ENCODE results near the gene ASB5. TPM values are rescaled to one million over a fixed set of nuclear protein-coding genes. Genes with fewer than 3 reads are reported as not detected.
"Not testable (repeated sequence)": the region's sequence is repeated elsewhere in the genome, so short reads cannot be mapped to it uniquely, and the experiment has no call there.

The ASB5 gene
- polyA plus RNA-seq, 1 donor (not counting 4 experiments of a cell fraction or from before 2014, with no cell fraction given) = not detected

- Histone ChIP-seq H3K36me3 (ENCODE audit: control insufficient read depth in 2 of 2, extremely low read depth in 1 of 2, insufficient read depth in 2 of 2, low read length in 2 of 2) (no peaks in the 10 kb centered on the region), H3K27ac (ENCODE audit: control insufficient read depth, insufficient read depth, low read length) (no peak overlapping the region), H3K4me1 (ENCODE audit: control insufficient read depth, extremely low read depth, insufficient read depth, low read length) (no peaks in the 10 kb centered on the region), H3K9me1 (ENCODE audit: control insufficient read depth, extremely low read depth, insufficient read depth, low read length) (no peaks in the 10 kb centered on the region), H3K4me3 (ENCODE audit: control insufficient read depth in 2 of 3, extremely low read depth in 1 of 3, insufficient read depth in 2 of 3, low read depth in 1 of 3, low read length in 3 of 3) (no peak overlapping the region), H3K79me2 (ENCODE audit: control insufficient read depth, insufficient read depth, low read length) (no peaks in the 10 kb centered on the region), H4K20me1 (ENCODE audit: control insufficient read depth, extremely low read depth, insufficient read depth, low read length) (no peaks in the 10 kb centered on the region), H3K9ac (ENCODE audit: control insufficient read depth, extremely low read depth, insufficient read depth, low read length) (no peak overlapping the region), H3K4me2 (ENCODE audit: control insufficient read depth, extremely low read depth, insufficient read depth, low read depth, low read length) (no peak overlapping the region), H3K9me3 (ENCODE audit: control insufficient read depth, low read depth, low read length) (no peaks in the 10 kb centered on the region), H3K27me3 (ENCODE audit: control insufficient read depth, extremely low read depth, insufficient read depth, low read length) (no peaks in the 10 kb centered on the region), H2AFZ (ENCODE audit: control insufficient read depth, low read length) (no peak overlapping the region)
- TF ChIP-seq CTCF (optimal IDR thresholded peaks at IDR 0.05 in 1 of 3, IDR thresholded peaks at IDR 0.05 in 1 of 3, conservative IDR thresholded peaks at IDR 0.05 in 1 of 3; ENCODE audit: extremely low read depth in 1 of 3, insufficient read depth in 2 of 3, low read length in 3 of 3) (no peak), EZH2 (IDR thresholded peaks at IDR 0.05; ENCODE audit: low read length) (no peak)
- dilution Hi-C loops (cut with MboI; ENCODE audit: extremely low pct_ligation_motif_present, low sequenced_read_pairs) = no loop called here
- FAIRE-seq (no peak), DNase-seq (ENCODE audit: low read depth, low spot score) (no peak)
These were observed 51.5 kb downstream of the ASB5 start for GRCh38 chr4:176217510-176217909.

- H3K4me2 ChIP-seq (ENCODE audit: control insufficient read depth, extremely low read depth, insufficient read depth, low read depth, low read length); H3K4me1 ChIP-seq (ENCODE audit: control insufficient read depth, extremely low read depth, insufficient read depth, low read length); dilution Hi-C loops (cut with MboI; ENCODE audit: extremely low pct_ligation_motif_present, low sequenced_read_pairs); DNase-seq (ENCODE audit: low read depth, low spot score); H3K27me3 ChIP-seq (ENCODE audit: control insufficient read depth, extremely low read depth, insufficient read depth, low read length); FAIRE-seq; H3K36me3 ChIP-seq (ENCODE audit: control insufficient read depth in 2 of 2, extremely low read depth in 1 of 2, insufficient read depth in 2 of 2, low read length in 2 of 2); H3K4me3 ChIP-seq (ENCODE audit: control insufficient read depth in 2 of 3, extremely low read depth in 1 of 3, insufficient read depth in 2 of 3, low read depth in 1 of 3, low read length in 3 of 3); H3K9ac ChIP-seq (ENCODE audit: control insufficient read depth, extremely low read depth, insufficient read depth, low read length); H3K79me2 ChIP-seq (ENCODE audit: control insufficient read depth, insufficient read depth, low read length); H4K20me1 ChIP-seq (ENCODE audit: control insufficient read depth, extremely low read depth, insufficient read depth, low read length); H3K9me1 ChIP-seq (ENCODE audit: control insufficient read depth, extremely low read depth, insufficient read depth, low read length); H2AFZ ChIP-seq (ENCODE audit: control insufficient read depth, low read length); H3K9me3 ChIP-seq (ENCODE audit: control insufficient read depth, low read depth, low read length); H3K27ac ChIP-seq (ENCODE audit: control insufficient read depth, insufficient read depth, low read length): not testable (repeated sequence)
These were observed 56.7 kb downstream of the ASB5 start for GRCh38 chr4:176212351-176212750.

- no peak overlapping the region for H2AFZ ChIP-seq (ENCODE audit: control insufficient read depth, low read length)
- dilution Hi-C loops (cut with MboI; ENCODE audit: extremely low pct_ligation_motif_present, low sequenced_read_pairs) = no loop called here
These were observed 58.3 kb downstream of the ASB5 start for GRCh38 chr4:176210579-176211296.

More at GRCh38 chr4:176210579-176211296, 58.3 kb downstream of the ASB5 start:
- H3K79me2 ChIP-seq (ENCODE audit: control insufficient read depth, insufficient read depth, low read length) = no peaks in the 10 kb centered on the region
- DNase-seq (ENCODE audit: low read depth, low spot score) (no peak), FAIRE-seq (no peak)
- no peaks in the 10 kb centered on the region for H3K9me1 ChIP-seq (ENCODE audit: control insufficient read depth, extremely low read depth, insufficient read depth, low read length)
- H4K20me1 ChIP-seq (ENCODE audit: control insufficient read depth, extremely low read depth, insufficient read depth, low read length) = no peaks in the 10 kb centered on the region
- no peak overlapping the region for H3K9ac ChIP-seq (ENCODE audit: control insufficient read depth, extremely low read depth, insufficient read depth, low read length)
- no peaks in the 10 kb centered on the region for H3K36me3 ChIP-seq (ENCODE audit: control insufficient read depth in 2 of 2, extremely low read depth in 1 of 2, insufficient read depth in 2 of 2, low read length in 2 of 2)
- TF ChIP-seq EZH2 (IDR thresholded peaks at IDR 0.05; ENCODE audit: low read length) = no peak
- no peak for TF ChIP-seq CTCF (optimal IDR thresholded peaks at IDR 0.05 in 1 of 3, IDR thresholded peaks at IDR 0.05 in 1 of 3, conservative IDR thresholded peaks at IDR 0.05 in 1 of 3; ENCODE audit: extremely low read depth in 1 of 3, insufficient read depth in 2 of 3, low read length in 3 of 3)
- H3K27me3 ChIP-seq (ENCODE audit: control insufficient read depth, extremely low read depth, insufficient read depth, low read length) = peaks cover 11% of the 10 kb centered on the region
- no peaks in the 10 kb centered on the region for H3K4me1 ChIP-seq (ENCODE audit: control insufficient read depth, extremely low read depth, insufficient read depth, low read length)
- no peak overlapping the region for H3K27ac ChIP-seq (ENCODE audit: control insufficient read depth, insufficient read depth, low read length)
- H3K9me3 ChIP-seq (ENCODE audit: control insufficient read depth, low read depth, low read length) = no peaks in the 10 kb centered on the region
- no peak overlapping the region for H3K4me2 ChIP-seq (ENCODE audit: control insufficient read depth, extremely low read depth, insufficient read depth, low read depth, low read length)
- H3K4me3 ChIP-seq (ENCODE audit: control insufficient read depth in 2 of 3, extremely low read depth in 1 of 3, insufficient read depth in 2 of 3, low read depth in 1 of 3, low read length in 3 of 3) = no peak overlapping the region

All from keratinocyte (primary cell).